Islet precursor cell (in vitro differentiated cells): ENCODE results near the gene MRPL46.

Experiments
- DNase-seq: peaks from one replicate; pipeline ENCODE4 v3.0.0-alpha.2; 2018

MRPL46 gene

DNA sequence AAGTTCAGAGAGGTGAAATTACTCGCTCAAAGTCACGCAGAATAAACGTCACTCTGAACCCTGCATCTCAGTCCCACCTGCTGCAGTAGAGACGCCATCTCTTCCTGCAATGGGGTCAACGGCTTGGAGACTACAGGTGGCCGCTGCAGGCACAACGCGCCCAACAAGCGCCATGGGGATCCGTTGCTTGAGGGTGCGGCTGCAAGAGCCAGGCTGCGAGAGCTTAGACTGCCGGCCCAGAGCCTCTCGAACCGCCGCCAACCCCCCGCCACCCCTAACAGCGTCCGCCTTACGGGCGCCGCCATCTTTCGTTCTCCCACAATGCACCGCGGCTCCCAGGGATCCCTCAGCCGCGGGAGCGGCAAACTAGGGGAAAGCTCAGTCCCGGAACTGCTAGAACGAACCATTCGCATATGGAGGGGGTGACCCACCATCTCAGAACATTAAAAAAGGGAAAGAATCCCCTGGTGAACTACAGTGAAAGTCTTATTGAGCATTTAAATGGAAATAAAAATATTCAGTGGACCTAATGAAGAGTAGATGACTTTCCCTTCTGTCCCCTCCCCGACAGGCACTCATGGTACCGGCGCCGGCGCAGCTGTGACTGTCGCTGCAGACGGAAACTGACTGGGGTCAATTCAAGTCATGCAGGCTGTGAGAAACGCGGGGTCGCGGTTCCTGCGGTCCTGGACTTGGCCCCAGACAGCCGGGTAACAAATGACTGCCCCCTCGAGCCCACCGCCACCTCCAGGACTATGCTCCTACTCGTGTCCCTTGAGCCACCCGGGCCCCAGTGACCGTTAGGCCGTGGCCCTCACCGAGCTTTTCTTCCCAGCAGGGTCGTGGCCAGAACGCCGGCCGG lies at the start of gene MRPL46, which contains the start of gene MRPS11:
TSS of gene MRPL46 (minus strand) at position 316 of the 862 bp plus-strand sequence. CDS start at position 305, 11 bp downstream.
TSS of gene MRPS11 (plus strand) at position 636 of the 862 bp plus-strand sequence. CDS start at position 646, 10 bp downstream.
- peak; percentile 90 for DNase-seq

- DNase-seq, result no peak
Measured at GRCh38 chr15:88513195-88513594, 46.0 kb upstream of the MRPL46 start.

DNA sequence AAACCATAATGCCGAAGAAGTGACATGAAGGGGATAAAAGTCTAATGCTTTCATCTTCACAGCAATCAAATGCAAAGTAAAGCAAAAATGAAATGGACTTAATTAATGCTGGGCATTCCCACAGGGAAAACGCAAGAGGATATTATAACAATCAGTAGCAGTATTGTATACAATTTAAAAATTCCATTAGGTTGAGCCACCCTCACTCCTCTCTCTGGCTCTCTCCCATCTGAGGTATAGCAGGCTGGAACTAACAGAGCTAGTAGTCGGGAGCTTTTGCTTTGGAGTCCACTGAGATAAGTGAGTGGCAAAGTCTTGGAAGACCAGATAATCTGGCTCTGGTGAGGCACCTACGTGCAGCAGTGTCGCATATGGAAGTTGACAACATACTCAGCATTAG lies 45.4 kb upstream of the MRPL46 start:
- peak; percentile 70 for DNase-seq

- no peak for DNase-seq
Measured at GRCh38 chr15:88512078-88512477, 44.9 kb upstream of the MRPL46 start.

- DNase-seq, result no peak
Measured at GRCh38 chr15:88511161-88511560, 44.0 kb upstream of the MRPL46 start.

DNA sequence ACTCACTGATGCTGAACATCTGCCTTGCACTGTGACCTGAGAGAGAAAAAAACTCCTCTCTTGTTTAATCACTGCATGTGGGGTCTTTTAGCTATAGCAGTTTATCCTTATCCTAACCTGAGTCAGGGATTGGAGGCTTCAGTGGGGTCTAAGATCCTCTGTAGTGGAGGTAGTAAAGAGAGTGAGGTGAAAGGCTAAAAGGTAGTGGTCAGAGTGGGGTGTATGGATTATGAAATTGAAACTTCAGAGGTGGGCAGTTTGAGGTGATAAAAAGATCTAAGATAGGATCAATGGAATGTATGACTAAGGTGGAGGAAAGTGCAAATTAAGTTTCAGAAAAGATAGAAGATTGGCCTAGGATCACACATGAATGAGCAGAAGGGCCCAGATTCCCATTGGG lies 42.8 kb upstream of the MRPL46 start:
- no peak for DNase-seq

DNA sequence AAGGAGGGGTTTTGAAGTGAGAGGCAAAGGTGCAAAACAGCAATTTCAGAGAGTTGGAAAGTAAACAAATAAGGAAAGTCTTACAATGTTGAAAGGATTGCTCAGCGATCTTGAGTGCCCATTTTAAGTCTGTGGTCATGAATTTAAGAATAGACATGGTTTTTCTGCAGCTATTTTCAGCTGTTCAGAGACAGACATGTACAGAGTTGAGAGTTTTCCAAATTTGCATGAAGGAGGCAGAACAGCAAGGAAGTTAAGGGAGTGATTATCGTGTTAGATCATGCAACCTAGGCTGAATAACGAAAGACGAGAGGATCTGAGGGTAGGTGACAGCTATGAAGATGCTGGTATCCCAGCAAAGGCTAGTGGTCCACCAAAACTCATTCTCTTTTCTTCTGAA lies 42.1 kb upstream of the MRPL46 start:
- no peak for DNase-seq

GRCh38 chr15:88506628-88507027 lies 39.4 kb upstream of the MRPL46 start:
- DNase-seq, result no peak

DNA sequence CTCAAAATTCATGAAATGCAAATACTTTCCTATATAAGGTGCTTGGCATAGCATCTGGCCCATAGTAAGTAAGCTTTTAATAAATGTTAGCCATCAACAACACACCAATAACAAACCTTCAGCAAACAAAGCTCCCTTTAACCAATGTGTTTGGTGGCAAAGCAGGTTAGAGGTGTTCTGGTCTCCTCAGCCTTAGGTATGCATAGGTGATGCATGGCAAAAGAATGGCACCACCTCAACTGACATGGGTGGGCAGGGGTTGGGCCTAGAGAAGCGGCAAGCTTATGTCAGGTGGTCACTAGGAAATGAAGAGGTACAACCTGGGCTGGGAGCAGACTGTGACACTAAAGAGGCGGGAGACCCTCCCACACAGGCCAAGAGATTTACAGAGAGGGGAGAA lies 38.5 kb upstream of the MRPL46 start:
- no peak for DNase-seq

- no peak for DNase-seq
Measured at GRCh38 chr15:88504445-88504844, 37.3 kb upstream of the MRPL46 start.

DNA sequence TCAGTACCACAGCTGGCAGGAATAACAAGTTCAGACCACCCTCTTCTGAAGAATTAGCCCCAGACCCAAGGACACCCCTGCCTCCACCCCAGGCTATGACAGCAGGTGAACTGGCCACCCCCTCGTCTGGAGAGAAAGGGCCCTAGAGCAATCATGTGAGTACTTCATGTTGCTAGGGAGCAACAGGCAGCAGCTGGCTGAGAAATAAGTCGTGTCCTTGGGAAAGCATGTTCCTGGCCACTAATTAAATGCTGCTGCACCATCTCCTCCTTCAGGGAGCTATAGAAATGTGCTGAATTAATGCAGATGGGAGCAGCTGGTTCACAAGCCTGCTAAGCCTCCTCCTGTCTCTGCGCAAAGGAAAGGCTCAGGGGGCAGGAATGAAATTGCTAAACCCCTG lies 31.8 kb upstream of the MRPL46 start:
- DNase-seq, result no peak

DNA sequence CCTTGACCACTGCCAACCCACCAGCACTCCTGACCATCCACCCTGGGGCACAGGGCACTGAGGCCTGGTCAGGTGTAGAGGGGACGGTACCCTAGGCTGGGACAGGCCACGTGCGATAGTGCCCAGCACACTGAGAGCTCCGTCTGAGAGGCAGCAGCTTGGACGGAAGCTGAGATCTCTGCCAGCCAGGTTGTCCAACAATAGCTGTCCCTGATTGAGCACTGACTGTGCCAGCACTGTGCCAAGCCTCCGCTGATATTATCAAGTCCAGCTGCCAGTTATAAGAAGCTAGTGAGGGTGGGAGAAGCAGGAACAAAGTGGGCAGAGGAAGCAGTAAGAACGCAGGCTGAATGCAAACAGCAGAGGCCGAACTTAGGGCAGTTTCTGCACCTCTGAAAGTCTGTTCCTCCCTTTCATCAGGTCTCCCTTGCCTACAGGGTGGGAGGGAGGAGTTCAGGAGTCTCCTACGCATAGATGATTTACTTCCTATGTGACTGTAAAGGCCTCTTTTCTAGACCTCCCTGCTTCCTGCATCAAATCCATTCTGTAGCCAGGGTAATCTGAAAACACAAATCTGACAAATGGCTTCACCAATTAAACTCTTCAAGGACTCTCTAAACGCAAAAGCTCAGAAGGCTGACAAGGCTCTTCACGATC lies 30.0 kb upstream of the MRPL46 start:
- DNase-seq, result no peak

GRCh38 chr15:88493844-88494243 lies 26.7 kb upstream of the MRPL46 start:
- no peak for DNase-seq

DNA sequence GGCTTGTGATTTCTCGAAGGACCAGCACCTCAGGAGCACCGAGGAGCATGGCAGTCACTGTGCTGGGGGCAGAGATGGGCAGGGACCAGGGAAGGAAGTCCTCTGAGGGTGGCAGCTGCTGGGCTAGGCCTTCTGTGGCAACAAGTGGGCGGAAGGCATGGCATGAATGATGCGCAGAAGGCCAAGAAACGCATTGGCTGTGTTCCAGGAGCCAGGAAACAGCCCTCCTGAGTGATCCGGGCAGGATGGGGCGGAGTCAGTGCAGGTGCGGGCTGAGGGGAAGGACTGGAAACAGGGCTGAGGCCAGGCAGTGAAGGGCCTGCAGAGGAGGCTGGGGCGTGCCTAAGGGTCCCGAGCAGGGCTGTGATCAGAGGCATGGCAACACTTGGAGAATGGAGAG lies 24.0 kb upstream of the MRPL46 start:
- DNase-seq, result no peak

GRCh38 chr15:88490036-88490435 lies 22.8 kb upstream of the MRPL46 start:
- DNase-seq, result no peak

- DNase-seq, result no peak
Measured at GRCh38 chr15:88489321-88489720, 22.1 kb upstream of the MRPL46 start.

DNA sequence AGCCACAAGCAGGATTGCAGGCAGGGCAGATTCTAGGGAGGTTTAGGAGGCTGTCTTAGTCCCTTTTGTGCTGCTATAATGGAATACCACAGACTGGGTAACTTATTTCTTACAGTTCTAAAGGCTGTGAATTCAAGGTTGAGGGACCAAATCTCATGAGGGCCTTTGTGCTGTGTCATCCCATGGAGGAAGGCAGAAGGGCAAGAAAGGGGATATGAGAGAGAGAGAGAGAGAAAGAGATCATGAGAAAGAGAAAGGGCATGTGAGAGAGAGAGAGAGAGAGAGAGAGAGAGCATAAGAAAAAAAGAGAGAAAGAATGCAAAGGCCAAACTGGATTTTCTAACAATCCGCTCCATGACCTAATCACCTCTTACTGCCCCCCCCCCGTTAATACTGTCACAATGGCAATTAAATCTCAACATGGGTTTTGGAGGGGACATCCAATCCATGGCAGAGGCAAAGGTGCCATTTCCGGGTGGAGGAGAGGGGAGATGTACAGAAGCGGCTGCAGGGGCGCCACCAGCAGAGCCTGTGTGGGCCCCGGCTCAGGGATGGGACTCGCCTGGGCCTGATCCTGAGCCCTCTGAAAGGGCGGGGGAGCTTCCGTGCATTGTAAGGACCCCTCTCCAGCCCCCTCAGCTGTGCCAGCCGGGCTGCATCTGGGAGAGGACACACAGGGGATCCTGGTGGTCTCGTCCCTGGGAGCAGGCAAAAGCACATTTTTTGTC lies 20.8 kb upstream of the MRPL46 start:
- no peak for DNase-seq

DNA sequence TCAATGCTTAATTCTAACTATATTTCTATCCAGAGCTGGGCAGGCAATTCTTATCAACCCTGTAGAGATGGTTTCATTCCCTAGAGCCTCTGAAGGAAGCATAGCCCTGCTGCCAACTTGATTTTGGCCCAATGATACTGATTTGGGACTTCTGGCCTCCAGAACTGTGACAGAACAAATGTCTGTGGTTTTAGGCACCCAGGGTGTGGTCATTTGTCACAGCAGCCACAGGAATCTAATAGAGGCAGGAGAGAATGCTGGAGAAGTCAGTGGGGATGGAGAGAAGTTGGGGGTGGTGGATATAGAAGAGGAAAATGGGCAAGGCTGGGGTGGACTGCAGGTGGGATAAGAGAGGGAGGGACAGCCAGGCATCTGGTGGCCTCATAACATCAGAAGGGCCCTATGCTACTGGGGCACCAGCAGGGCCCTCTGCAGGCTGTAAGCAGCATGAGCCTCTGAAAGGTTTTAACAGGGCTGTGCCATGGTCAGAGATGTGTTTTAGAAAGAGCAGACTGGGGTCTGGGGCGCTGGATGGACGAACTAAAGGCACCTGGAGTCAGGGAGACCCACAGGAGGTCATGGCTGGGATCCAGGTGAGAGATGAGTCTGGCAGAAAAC lies 20.1 kb upstream of the MRPL46 start:
- peak; percentile 28 for DNase-seq

- DNase-seq, result peak; percentile 82
Measured at GRCh38 chr15:88484682-88485331, 17.6 kb upstream of the MRPL46 start.

DNA sequence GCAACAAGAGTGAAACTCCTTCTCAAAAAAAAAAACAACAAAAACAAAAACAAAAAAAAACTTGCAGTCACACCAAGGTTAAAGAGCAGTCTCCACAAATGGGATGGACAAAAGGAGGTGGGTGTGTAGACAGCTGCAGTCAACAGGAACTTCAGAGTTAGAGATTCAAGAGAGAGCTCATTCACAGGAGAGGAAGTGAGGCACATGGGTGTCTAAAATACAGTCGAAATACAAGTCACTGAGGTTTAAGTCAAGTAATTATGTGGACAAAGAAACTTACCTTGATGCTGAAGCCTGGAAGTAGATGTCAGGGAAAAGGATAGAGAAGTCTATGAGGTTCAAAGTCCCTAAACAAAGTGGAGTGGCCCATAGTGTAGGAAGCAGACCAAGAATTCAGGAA lies 15.1 kb upstream of the MRPL46 start:
- DNase-seq, result no peak

GRCh38 chr15:88480981-88481380 lies 13.8 kb upstream of the MRPL46 start:
- no peak for DNase-seq

GRCh38 chr15:88479169-88479568 lies 12.0 kb upstream of the MRPL46 start:
- peak; percentile 55 for DNase-seq

- no peak for DNase-seq
Measured at GRCh38 chr15:88477904-88478303, 10.7 kb upstream of the MRPL46 start.
